SK-N-SH treated with all-trans-retinoic acid at 6 μM for 48 hours (cell line): ENCODE results near the gene UBE2G1.
"Not testable (repeated sequence)": the region's sequence is repeated elsewhere in the genome, so short reads cannot be mapped to it uniquely, and the experiment has no call there.

ENCODE experiments used
- ATAC-seq: fragments of 200-7000 bp; cut with Tn5 transposase; 3 replicates; pipeline ENCODE4 v1.9.1; 2020; ENCODE audit warnings: mild to moderate bottlenecking, moderate library complexity
- CREB5 ChIP-seq: fragments of 250-450 bp; sonication (Bioruptor Pico); IDR thresholded peaks from 2 replicates; pipeline ENCODE4 v1.5.1; 2020; ENCODE audit warnings: low read depth, mild to moderate bottlenecking, moderate library complexity
- CSDC2 ChIP-seq: fragments of 250-450 bp; sonication (Bioruptor Pico); IDR thresholded peaks from 2 replicates; pipeline ENCODE4 v1.5.0; 2020; ENCODE audit warnings: mild to moderate bottlenecking, moderate library complexity
- CSRNP3 ChIP-seq: fragments of 250-450 bp; sonication (Bioruptor Pico); IDR thresholded peaks from 2 replicates; pipeline ENCODE4 v1.5.1; 2021; ENCODE audit warnings: mild to moderate bottlenecking, moderate library complexity
- ESRRG ChIP-seq: fragments of 250-450 bp; sonication (Bioruptor Pico); IDR thresholded peaks from 2 replicates; pipeline ENCODE4 v1.6.1; 2021; ENCODE audit warnings: mild to moderate bottlenecking
- GLIS3 ChIP-seq: fragments of 250-450 bp; sonication (Bioruptor Pico); IDR thresholded peaks from 2 replicates; pipeline ENCODE4 v1.5.0; 2020; ENCODE audit warnings: mild to moderate bottlenecking, moderate library complexity
- ISL1 ChIP-seq: fragments of 250-450 bp; sonication (Bioruptor Pico); IDR thresholded peaks from 2 replicates; pipeline ENCODE4 v2.1.2; 2022; ENCODE audit warnings: mild to moderate bottlenecking, moderate library complexity
- OSR1 ChIP-seq: fragments of 250-450 bp; sonication (Bioruptor Pico); IDR thresholded peaks from 2 replicates; pipeline ENCODE4 v1.8.0; 2022; ENCODE audit warnings: moderate library complexity, mild to moderate bottlenecking, inconsistent platforms
- PATZ1 ChIP-seq: fragments of 250-450 bp; sonication (Bioruptor Pico); IDR thresholded peaks from 2 replicates; pipeline ENCODE4 v1.8.0; 2020; ENCODE audit warnings: mild to moderate bottlenecking, moderate library complexity, borderline replicate concordance
- POU6F1 ChIP-seq: fragments of 250-450 bp; sonication (Bioruptor Pico); IDR thresholded peaks from 2 replicates; pipeline ENCODE4 v1.8.0; 2021; ENCODE audit warnings: low read depth, mild to moderate bottlenecking, moderate library complexity, borderline replicate concordance
- PPARA ChIP-seq: fragments of 250-450 bp; sonication (Bioruptor Pico); IDR thresholded peaks from 2 replicates; pipeline ENCODE4 v1.5.0; 2020; ENCODE audit warnings: mild to moderate bottlenecking, borderline replicate concordance
- RARB ChIP-seq: fragments of 250-450 bp; sonication (Bioruptor Pico); IDR thresholded peaks from 2 replicates; pipeline ENCODE4 v1.8.0; 2021; ENCODE audit warnings: mild to moderate bottlenecking, moderate library complexity
- TCF4 ChIP-seq: fragments of 250-450 bp; sonication (Bioruptor Pico); IDR thresholded peaks from 2 replicates; pipeline ENCODE4 v1.8.0; 2021; ENCODE audit warnings: mild to moderate bottlenecking, moderate library complexity, borderline replicate concordance
- TOX ChIP-seq: fragments of 250-450 bp; sonication (Bioruptor Pico); IDR thresholded peaks from 2 replicates; pipeline ENCODE4 v1.8.0; 2021; ENCODE audit warnings: mild to moderate bottlenecking, moderate library complexity, borderline replicate concordance
- ZC3H10 ChIP-seq: fragments of 250-450 bp; sonication (Bioruptor Pico); IDR thresholded peaks from 2 replicates; pipeline ENCODE4 v1.5.1; 2021; ENCODE audit warnings: mild to moderate bottlenecking, moderate library complexity
- ZFP3 ChIP-seq: fragments of 250-450 bp; sonication (Bioruptor Pico); IDR thresholded peaks from 2 replicates; pipeline ENCODE4 v1.5.0; 2020; ENCODE audit warnings: mild to moderate bottlenecking, moderate library complexity
- ZFP30 ChIP-seq: fragments of 450-650 bp; formaldehyde crosslinking; IDR thresholded peaks from 2 replicates; pipeline ENCODE4 v1.5.0; 2022; ENCODE audit warnings: mild to moderate bottlenecking, moderate library complexity
- ZNF565 ChIP-seq: fragments of 450-650 bp; formaldehyde crosslinking; conservative IDR thresholded peaks from 2 replicates; pipeline ENCODE4 v1.5.0; 2020; ENCODE audit warnings: low read depth, mild to moderate bottlenecking, moderate library complexity
- ZNF70 ChIP-seq: fragments of 450-650 bp; formaldehyde crosslinking; IDR thresholded peaks from 2 replicates; pipeline ENCODE4 v1.5.0; 2020; ENCODE audit warnings: mild to moderate bottlenecking, moderate library complexity
- ZNF8 ChIP-seq: fragments of 450-650 bp; formaldehyde crosslinking; IDR thresholded peaks from 2 replicates; pipeline ENCODE4 v1.5.0; 2020; ENCODE audit warnings: mild to moderate bottlenecking, moderate library complexity

The UBE2G1 gene

GRCh38 chr17:4256952-4257351 lies 109.5 kb downstream of the UBE2G1 start (continued):
- TF ChIP-seq ZC3H10: no peak
- no peak for TF ChIP-seq TCF4 (CRISPR knock-in tag)
- no peak for TF ChIP-seq ZNF70 (CRISPR knock-in tag)

GRCh38 chr17:4255271-4255670 lies 111.2 kb downstream of the UBE2G1 start:
- ATAC-seq: not testable (repeated sequence)

GRCh38 chr17:4250887-4251286 lies 115.6 kb downstream of the UBE2G1 start:
- ATAC-seq: no peak
- no peak for TF ChIP-seq TOX
- TF ChIP-seq PPARA (CRISPR knock-in tag): no peak
- TF ChIP-seq, all 23 proteins: peak for 0

GRCh38 chr17:4249452-4250029 lies 116.9 kb downstream of the UBE2G1 start:
- TF ChIP-seq PPARA (CRISPR knock-in tag): no peak
- no peak for TF ChIP-seq CSDC2 (CRISPR knock-in tag)
- TF ChIP-seq ZFP3 (CRISPR knock-in tag): no peak
- no peak for TF ChIP-seq ESRRG (CRISPR knock-in tag)
- no peak for TF ChIP-seq RARB (CRISPR knock-in tag)
- TF ChIP-seq PATZ1 (CRISPR knock-in tag): no peak
- TF ChIP-seq CSRNP3 (CRISPR knock-in tag): no peak
- no peak for TF ChIP-seq CREB5
- no peak for TF ChIP-seq GLIS3 (CRISPR knock-in tag)
- TF ChIP-seq ZNF8 (CRISPR knock-in tag): no peak
- no peak for TF ChIP-seq OSR1 (CRISPR knock-in tag)
- no peak for TF ChIP-seq TOX
- TF ChIP-seq ZNF70 (CRISPR knock-in tag): no peak
- ATAC-seq: peak; percentile 79

GRCh38 chr17:4248504-4249277 lies 117.8 kb downstream of the UBE2G1 start:
- TF ChIP-seq OSR1 (CRISPR knock-in tag) (no peak), PATZ1 (CRISPR knock-in tag) (no peak), ZFP30 (CRISPR knock-in tag) (no peak), ZNF8 (CRISPR knock-in tag) (no peak), ZC3H10 (no peak), ISL1 (CRISPR knock-in tag) (no peak), RARB (CRISPR knock-in tag) (no peak), GLIS3 (CRISPR knock-in tag) (no peak), POU6F1 (CRISPR knock-in tag) (no peak), ZNF70 (CRISPR knock-in tag) (no peak), ZNF565 (CRISPR knock-in tag) (no peak)
- ATAC-seq: no peak
